ENCODE data around the gene MBNL1.

DNA sequence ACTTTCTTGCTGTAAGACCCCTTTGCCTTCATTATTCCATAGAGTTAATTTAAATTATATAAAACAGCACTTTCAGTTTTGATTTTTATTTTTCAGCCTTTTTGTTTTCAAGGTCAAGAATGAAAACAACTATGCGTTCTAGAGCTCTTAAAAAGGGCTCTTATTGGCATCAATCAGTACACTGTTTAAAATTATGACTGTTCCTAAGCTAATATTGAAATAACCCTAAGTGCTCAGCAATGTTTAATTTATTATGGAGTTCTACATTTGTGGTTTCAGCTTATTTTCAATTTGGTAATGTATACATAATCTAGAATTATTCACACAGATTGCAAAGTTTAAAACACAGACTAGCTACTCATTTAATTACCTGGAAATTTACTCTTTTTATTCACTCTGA lies 179.4 kb downstream of the MBNL1 start:
- TF ChIP-seq CTCF (conservative IDR thresholded peaks at IDR 0.05; ENCODE audit: low read length), result no peak
- TF ChIP-seq EZH2phosphoT487 (IDR thresholded peaks at IDR 0.05; ENCODE audit: borderline replicate concordance, low read depth, low read length), result no peak
